ENCODE results near the gene EEF1A2.
A peak's percentile ranks its signal among the peaks of the same experiment; 100 is the strongest.

EEF1A2 gene

DNA sequence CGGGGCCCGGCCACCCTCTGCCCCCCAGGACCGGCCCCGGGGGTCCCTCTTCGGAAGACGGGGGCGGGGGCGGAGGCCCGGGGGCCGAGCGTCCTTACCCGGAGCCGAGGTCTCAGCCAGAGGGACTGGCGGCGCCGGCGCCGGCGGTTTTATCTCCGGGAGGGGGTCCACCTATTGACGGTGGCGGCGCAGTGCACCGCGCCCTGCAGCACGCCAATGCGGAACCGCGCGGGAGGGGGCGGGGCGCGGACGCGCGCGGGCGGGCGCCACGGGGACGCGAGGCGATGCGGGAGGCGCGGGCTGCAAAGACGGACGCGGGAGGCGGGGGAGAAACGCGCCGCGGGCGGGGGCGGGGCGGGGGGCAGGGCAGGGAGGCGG is at the start of gene EEF1A2:
EEF1A2 (minus strand) TSS at position 124 of the 378 bp plus-strand sequence. CDS start 1,320 bp downstream, outside the sequence.
- no peak for DNase-seq

DNA sequence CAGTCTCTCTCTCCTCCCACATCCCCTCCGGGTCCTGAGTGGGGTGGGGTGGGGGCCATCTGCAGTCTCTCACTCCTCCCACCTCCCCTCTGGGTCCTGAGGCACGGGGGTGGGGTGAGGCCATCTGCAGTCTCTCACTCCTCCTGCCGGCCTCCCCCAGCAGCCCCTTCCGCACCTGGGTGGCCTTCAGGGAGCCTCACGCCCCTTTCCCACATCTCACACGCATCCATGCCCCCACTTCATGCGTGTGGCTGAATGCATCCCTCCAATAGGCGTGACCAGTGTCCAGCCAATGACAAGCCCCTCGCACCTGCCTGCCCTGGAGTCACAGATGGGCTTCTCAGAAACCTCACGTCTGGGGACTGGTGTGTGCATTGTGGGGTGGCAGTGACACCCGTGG is 49.7 kb upstream of the EEF1A2 start:
- no peak for DNase-seq

DNA sequence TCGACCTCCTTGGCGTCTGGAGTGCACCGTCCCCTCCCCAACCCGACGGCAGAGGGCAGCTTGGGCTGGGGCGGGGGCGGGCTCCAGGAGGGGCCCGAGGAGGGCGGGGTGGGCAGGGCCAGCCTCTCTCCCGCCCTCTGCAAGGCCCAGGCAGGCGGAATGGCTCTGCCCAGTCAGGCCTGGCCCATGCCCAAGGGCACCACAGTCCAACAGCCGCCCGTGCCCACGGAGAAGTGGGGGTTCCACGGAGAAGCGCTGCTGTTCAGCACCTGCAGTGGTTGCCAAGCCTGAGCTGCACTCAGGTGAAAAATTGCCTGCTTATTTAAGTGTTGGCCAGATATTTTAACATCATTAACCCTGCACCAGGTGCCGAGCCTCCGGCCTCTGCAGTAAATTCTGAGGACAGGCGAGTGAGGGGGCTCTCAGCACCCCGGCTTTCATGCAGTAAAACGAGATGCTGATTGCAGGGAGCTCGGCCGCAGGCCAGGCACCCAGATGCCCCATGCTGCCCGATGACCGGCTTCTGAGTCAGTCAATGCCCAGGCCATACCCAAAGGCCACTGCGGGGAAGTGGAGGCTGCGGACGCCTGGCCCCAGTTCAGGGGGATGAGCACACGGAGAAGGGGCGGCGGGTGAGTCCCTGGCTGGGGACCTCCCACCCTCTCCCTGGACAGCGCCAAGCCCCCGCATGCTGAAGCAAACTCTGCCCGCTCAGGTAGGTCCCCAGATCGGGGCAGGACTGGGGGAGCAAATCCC is 49.0 kb upstream of the EEF1A2 start, which contains the start of gene SRMS:
SRMS (minus strand) TSS at position 25 of the 756 bp plus-strand sequence. CDS start 286 bp downstream, outside the sequence.
- DNase-seq = no peak

DNA sequence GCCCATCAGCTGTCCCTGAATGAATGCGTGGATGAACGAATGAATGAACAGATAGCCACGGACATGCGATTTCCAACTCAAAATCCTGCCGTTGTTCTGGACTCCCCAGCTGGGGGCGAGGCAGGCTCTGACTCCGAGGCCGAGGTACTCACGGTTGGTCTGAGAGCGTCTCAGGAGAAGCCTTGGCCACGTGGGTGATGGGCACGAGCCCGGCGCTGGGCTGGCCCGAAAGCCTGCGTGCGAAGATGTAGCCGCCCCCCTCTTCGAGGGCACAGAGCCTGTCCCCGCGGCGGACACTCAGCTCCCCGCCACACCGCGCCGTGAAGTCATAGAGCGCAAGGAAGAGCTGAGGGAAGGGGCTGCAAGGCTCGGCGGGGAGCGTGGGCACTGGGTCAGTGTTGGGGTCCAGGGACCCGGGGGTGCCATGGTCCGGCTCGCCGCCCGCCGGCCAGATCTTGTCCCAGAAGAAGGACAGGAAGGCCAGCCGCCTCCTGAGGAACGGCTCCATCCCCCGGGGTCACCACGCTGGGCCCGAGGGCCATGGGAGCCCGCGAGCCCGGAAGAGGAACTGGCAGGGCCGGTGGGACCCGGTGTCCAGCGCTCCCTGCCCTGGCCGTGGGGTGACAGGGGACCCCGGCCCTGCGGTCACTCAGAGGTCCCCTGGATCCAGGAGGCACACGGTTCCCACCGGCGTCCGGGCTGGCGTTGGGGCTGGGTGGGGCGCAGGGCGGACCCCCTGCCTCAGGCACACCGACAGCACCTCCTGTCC is 48.3 kb upstream of the EEF1A2 start:
- DNase-seq = no peak

DNA sequence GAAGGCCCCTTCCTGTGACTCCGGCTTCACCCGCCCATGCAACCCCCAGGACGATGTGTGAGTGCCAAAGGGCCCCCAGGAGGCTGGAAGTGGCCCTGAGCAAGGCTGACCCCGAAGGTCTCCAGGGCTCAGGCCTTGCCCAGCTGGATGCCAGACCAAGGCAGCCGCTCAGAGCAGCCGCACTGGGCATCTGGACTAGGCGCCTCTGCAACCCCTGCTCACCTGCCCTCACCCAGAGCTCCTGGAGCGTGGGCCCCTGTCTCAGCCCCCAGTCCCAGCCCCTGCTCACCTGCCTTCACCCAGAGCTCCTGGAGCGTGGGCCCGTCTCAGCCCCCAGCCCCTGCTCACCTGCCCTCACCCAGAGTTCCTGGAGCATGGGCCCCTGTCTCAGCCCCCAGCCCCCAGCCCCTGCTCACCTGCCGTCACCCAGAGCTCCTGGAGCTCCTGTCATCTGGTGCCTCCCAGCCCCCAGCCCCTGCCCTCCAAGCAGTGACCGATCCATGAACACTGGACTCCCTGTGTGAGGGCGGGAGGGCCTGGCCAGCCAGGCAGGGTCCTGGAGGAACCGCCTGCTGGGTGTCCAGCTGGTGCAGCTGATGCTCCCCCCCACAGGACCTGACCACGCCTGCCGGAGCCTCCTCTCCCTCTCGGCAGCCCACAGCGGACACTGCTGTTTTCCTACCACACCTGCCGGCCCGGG is 47.5 kb upstream of the EEF1A2 start:
- DNase-seq = no peak

DNA sequence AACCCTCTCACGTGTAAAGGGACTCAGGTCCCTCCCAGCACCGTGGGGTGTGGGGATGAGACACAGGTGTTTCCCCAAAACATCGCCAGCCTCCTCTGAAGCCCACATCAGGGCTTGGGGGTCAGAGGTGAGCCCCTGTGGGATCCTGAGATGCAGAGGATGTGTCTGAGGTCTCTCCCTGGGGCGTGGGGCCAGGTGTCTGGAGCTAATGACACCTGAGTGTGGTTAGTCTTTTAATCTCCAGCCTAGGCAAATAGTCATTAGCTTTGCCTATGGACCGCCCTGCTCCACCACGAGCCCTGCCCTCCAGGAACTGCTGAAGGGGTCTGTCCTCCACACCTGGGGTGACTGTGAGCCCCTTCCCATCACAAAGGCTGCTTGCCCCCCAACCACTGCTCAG is 46.9 kb upstream of the EEF1A2 start:
- DNase-seq = no peak

DNA sequence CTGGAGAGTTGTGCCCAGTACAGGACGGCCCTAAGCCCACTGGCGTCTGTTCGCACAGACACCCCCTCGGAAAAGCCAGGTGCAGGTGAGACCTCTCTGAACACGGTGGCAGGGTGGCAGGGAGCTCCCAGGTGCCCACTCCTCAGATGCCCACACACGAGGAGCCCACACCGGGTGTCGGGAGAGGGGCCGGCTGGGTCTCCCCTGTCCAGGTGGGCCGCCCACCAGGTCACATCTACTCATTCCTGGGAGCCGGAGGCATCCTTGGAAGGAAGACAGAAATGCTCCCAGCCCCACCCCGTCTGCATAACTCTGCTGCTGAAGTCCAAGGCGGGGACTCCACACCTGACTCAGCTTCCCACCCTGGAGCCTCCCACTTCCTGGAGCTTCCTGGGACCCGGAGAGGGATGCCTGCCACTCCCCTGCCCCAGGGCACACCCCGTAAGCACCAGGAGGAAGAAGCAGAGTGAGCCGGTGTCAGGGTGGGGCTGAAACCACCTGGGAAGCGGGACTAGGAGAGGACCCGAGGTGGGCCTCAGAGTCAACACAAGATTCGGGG is 46.2 kb upstream of the EEF1A2 start:
- DNase-seq = no peak

DNA sequence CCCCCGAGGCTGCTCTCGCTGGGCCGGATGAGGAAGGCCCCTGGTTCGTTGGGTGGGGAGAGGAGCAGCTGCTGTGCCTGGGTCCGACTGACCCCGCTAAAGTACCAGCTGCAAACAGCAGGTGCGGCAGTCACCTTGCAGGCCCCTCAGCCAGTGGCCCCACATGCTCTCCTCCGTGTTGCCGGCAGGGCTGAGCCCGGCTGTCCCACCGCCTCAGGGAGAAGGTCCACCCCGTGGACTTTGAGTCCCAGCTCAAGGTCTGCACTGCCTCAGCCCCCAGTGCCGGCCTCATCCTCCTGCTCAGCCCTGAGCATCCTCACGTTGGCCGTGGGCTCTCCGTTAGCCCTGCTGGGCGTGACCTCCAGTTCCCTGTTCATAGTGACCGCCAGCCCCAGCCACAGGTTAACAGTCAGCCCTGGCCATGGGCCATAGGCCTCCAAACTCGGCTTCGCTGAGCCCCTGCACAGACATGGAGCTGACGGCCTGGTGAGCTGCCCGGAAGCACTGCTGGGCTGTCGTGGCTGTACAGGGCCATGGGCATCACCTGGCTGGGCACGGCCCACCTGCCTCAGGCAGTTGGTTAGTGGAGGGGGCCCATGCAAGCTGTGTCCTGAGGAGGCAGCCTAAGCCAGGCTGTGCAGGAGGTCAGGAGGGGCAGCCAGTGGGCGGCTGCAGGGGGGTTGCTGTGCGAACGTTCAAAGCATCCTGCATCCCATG is 45.5 kb upstream of the EEF1A2 start:
- DNase-seq = no peak

DNA sequence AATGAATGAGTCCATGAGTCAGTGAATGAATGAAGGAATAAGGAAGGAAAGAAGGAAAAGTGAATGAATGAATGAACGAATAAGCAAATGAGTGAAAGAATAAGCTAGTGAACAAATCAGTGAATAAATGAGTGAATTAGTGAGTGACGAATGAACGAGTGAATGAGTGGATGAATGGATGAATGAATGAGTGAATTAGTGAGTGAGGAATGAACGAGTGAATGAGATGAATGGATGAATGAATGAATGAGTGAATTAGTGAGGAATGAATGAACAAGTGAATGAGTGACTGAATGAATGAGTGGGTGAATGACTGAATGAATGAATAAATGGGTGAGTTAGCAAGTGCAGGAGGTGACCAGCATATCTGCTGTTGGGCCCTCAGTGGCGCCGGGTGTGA is 44.9 kb upstream of the EEF1A2 start:
- no peak for DNase-seq

DNA sequence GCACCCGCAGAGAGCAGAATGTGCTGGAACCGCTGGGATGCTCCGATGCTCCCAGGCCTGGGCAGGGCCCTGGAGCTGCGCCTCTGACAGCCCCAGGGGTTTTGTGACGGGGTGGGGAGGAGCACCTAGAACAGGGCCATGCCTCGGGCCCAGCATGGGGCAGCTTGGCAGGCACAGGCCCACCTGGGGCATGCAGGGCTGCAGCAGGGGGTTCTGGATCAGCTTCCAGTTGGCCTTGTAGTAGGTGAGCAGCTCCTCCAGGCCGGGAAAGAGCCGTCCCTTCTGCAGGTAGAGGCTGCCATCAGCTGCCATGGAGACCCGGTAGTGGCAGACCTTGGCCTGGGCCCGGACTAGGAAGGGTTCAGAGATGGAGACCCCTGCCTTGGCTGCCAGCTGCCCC is 44.2 kb upstream of the EEF1A2 start:
- DNase-seq = no peak

DNA sequence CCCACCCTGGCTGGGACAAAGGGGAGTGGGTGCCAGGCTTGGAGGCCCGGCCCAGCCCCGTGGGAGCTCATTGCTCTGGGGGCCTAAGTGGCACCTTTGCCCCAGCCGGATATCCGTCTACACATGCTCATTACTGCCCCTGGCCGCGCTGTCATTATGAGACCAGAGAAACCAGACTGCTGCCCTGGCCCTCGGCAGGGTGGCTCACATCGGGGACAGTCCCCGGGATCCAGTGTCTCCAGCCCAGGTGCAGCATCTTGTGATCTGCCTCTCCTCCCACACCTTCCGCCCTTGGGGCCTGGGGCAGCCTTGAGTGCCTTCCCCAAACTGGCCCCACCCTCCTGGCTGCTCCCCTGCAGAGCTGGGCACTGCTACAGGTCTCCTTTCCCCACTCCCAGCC is 43.8 kb upstream of the EEF1A2 start:
- peak in 1 of 2 experiments; percentile 28 for DNase-seq

DNA sequence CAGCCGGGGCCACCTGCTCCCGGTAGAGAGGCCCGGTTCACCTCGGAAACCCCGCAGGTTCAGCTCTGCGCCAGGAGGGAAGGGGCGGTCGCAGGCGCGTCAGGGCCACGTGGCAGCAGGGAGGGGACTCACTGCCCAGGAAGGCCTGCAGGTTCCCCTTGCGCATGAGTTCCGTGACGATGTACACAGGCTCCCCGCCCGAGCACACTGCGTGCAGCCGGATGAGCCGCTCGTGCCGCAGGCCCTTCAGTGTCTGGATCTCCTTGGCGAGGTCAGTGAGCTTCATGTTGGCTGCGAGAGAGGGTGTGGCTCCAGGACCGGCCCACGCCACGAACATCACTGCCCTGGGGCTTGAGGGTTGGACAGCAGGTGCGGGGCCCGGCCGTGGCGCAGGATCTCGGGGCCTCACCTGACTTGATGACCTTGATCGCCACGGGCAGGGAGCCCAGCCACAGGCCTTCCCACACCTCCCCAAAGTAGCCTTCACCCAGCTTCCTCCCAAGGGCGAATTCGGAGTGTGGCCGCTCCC is 43.2 kb upstream of the EEF1A2 start:
- DNase-seq = no peak

DNA sequence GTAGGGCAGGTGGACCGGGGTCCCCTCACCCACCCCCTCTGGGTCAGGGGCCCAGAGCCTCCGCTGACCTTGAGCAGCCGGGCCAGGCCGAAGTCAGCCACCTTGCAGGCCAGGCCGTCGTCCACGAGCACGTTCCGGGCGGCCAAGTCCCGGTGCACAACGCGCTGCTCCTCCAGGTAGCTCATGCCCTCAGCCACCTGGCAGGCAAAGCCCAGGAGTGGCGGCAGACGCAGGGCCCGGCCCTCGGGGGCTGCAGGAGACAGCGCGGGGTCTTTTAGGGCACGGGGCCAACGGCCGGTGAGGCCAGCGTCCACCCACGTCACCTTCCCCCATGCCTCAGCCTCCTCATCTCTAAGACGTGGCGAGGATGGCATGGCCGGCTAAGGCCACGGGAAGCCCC is 42.5 kb upstream of the EEF1A2 start:
- no peak for DNase-seq

DNA sequence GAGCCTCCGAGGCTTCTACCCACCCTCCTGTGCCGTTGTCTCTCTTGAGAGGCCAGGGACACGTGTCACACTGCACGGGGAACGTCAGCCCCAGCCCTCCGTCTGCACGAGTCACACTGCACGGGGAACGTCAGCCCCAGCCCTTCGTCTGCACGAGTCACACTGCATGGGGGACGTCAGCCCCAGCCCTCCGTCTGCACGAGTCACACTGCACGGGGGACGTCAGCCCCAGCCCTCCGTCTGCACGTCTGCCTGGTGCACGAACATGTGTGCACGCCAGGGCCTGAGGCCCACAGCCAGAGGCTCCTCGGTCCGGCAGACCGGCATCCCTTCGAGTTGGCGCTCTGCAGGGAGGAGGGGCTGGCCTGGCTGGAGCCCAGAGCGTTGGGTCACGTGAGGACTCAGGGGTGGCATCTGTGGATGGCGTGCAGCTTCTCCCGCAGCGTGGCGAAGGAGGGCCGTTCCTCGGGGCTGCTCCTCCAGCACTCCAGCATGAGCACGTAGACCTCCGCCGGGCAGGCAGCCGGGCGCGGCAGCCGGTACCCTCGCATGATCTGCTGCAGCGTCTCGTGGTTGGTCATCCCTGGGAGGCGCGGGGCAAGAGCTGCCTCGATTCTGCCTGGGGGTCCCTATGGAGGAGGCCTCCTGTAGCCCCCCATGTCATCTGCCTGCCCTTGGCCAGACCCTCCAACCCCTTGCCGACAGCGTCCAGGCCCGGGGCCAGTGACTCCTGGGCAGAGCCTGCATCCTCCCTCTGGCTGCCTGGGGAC is 41.7 kb upstream of the EEF1A2 start:
- no peak for DNase-seq

DNA sequence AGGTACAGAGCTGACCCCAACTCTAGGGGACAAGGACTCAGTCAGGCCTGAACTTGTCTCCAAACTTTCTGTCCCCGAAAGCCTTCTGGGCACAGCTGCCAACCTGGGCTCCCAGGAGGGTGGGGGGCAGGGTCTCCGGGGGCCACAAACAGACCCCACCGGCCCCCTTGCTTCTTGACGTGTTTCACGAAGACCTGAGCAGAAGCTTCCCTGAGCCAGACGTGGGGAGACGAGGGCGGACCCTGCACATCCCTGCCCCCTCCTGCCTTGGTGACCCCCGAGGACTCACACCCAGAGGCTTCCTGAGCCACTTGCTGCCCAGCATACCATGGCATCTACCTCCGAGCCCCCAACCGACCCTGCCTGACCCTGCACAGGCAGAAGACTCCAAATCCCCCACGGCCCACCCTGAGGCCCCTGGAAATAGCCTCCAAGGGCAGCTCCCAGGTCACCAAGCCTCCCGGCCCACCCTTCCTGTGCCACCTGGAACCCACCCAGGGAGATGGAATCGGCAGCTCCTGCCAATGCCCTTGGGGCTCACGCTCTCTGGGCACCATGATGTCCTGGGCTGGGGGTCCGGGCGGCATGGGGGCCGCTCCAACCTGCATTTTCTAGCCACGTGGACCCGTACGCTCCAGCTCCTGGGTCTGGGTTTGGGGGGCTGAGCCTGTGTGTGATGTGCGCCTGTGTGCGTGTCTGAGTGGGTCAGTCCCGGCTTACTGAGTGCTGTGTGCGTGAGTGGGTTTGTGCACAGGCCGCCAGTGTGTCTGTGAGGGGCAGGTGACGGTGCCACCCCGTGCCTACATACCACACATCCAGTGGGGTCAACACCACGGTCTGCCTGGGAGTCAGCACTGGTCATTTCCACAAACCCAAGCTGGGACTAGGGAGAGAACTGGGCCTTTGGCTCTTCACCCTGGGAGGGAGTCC is 40.8 kb upstream of the EEF1A2 start:
- no peak for DNase-seq

DNA sequence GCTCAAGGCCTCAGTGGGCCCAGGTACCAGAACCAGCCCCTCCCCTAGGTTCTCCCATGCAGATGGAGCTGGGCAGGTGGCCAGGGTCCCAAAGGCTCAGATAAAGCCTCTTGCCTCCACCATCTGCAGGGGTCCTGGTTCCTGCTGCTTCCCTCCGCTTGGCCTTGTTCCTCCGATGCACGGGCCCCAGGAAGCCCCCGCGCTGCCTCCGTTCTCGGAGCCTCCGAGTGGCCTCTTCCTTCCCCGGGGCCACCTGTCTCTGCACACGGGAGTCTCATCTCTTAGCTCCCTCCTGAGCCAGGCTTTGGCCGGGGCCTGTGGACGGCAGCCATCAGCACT is 40.2 kb upstream of the EEF1A2 start:
- DNase-seq = no peak

DNA sequence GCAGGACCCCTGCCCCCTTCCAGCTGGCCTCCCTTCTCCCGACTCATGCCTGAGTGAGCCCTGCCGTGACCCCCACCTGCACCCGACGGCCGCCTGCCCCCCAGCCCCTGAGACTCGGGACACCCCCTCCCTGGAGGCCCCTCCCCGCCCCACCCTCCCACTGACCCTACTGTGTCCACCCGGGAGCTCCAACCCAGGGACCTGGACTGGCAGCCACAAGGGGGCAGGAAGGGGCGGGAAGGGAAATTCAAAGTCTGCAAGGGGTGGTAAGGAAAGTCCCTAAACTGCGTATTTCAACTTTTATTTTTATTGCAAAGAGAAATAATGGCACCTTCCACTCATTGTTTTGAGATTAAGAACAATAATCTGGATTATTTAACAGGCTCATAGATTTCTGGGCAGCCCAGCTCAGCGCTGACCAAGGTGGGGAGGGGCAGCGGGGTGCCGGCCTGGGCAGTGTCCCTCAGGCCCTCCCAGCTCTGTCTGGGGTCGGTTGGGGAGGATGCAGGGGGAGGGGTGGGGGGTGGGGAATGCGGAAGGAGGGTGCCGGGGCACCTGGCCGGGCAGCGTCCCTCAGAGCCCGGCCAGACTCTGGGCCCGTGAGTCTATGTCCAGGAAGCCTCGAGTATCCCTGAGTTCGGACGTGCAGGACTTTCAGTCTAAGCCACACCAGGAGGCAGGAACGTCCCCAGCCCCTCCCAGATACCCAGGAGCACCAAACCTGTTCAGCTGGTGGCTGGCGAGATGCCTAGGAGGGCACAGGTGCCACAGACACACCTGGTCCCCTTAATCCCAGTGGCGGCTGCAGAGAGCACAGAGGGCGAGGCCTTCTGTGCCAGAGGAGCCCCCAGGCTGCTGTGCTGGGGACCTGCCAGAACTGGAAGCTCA is 39.6 kb upstream of the EEF1A2 start:
- DNase-seq = peak in 1 of 2 experiments; percentile 26

DNA sequence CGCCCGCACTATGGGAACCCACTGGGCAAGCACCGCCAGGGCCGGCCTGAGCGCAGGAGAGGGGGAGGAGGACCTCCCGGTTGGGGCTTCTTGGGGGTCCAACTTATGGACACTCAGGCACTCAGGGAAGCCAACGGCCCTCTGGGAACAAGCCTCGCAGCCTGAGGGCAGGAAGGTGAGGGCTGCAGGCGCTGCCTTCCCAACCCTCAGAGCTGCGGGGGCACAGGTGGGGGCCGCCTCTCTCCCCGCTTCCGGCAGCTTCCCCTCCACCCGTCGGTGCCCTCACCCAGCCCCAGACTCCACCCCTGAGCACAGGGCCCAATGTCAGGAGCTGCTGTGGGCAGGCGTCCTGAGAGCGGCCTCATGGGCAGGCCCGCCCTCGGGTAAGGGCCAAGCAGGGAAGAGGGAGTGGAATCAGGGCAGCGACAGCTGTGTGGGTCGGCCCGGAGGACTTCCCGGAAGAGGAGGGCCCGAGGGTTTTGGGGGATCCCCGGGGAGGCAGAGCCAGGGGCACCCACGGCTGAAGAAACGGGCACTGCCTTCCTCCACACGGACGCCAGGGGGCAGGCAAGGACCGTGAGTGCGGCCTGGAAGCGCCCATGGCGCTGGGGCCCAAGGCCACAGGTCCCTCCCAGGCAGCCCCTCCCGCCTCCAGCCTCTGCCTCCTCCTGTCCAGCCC is 38.8 kb upstream of the EEF1A2 start:
- DNase-seq = peak; percentile 96 to 98

DNA sequence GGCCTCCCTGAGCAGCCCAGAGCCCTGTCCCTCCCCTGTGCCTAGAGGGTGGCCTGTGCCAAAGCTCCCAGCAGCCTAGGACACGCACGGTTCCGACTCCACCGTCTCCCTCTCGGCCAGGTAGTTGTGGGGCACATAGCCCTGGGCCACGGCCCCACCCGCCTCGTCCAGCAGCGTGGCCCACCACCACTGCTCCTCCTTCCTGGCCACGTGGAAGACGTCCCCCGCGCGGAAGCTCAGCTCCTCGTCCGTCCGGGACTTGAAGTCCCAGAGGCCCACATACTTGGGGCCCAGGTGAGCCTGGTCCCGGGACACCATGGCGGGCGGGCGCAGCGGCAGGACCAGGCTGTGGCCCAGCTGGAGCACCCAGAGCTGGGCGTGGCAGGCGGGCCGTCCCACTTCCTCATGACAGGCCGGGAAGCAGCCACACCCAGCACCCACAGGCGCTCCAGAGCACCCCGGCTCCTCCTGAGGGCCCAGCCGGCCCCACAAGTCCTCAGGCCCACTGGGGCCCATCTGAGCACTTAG is 38.2 kb upstream of the EEF1A2 start, which contains the start of gene PTK6:
PTK6 (minus strand) TSS at position 380 of the 528 bp plus-strand sequence; CDS start at position 318, 62 bp downstream.
- peak; percentile 58 to 65 for DNase-seq
